ENCODE results near the gene NEO1. TPM values are rescaled to one million over a fixed set of nuclear protein-coding genes. Genes with fewer than 3 reads are reported as not detected.

NEO1 gene
- total and polyA plus RNA-seq, 9 of the 15 experiments (the other 6 are each of a cell fraction or from before 2014, with no cell fraction given): 0.08 to 1.7 (median 0.48) TPM

DNA sequence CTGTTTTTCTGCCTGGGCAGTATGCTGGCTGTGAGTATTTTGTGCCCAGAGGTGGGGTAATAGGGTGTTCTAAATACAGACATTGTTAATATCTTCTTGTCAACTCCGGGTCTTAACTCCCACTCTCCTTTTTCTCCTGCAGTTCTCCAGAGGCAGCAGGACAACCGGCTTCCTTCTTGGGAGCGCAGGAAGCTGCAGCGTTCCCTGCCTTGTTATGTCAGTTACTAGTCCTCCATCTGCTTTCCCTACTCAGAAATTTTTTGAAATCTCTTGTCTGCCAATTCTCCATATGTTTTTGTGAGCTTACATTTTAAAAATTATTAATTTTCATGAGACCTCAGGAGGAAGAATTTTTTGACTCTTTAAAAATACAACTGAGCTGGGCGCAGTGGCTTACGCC is 67.2 kb downstream of the NEO1 start:
- H3K36me3 ChIP-seq (ENCODE audit: control insufficient read depth, insufficient read depth, low read length): no peaks in the 10 kb centered on the region
- no peak overlapping the region for H2AFZ ChIP-seq (ENCODE audit: low read depth, low read length)
- H3K9me3 ChIP-seq (replicated peaks; ENCODE audit: control insufficient read depth, insufficient read depth, low read depth, low read length): no peaks in the 10 kb centered on the region
- H3K9ac ChIP-seq (ENCODE audit: insufficient read depth in 1 of 2, low read depth in 2 of 2, low read length in 2 of 2): no peak overlapping the region
- intact Hi-C loops (cut with micrococcal nuclease): no loop called here
- ChIA-PET CTCF (ENCODE audit: low intra/inter-chr PET ratio) (no interaction called here), POLR2A (interaction anchor here (0.6 kb wide), 1 partner anchor 112 kb away, joined by 3 read pairs; no protein-coding TSS in a partner anchor)
- ATAC-seq (no peak), FAIRE-seq (no peak), DNase-seq (ENCODE audit: extremely low read depth in 1 of 4, low spot score in 3 of 4) (no peak)
- no peaks in the 10 kb centered on the region for H3K4me1 ChIP-seq (replicated peaks in 1 of 2; ENCODE audit: control insufficient read depth in 2 of 2, insufficient read depth in 2 of 2, low read length in 2 of 2)
- H4K20me1 ChIP-seq (replicated peaks; ENCODE audit: control insufficient read depth, insufficient read depth, low read length): no peaks in the 10 kb centered on the region
- no peaks in the 10 kb centered on the region for H3K79me2 ChIP-seq (ENCODE audit: control insufficient read depth, insufficient read depth, low read length)
- no peak overlapping the region for H3K27ac ChIP-seq (ENCODE audit: extremely low read depth, low read depth, low read length)
- TF ChIP-seq ZNF408 (CRISPR knock-in tag; IDR thresholded peaks at IDR 0.05; ENCODE audit: low read depth): no peak
- TF ChIP-seq CTCF (IDR thresholded peaks at IDR 0.05 in 2 of 3, conservative IDR thresholded peaks at IDR 0.05 in 1 of 3; ENCODE audit: insufficient read depth in 2 of 3, low read depth in 1 of 3, low read length in 3 of 3): no peak
- TF ChIP-seq PPARD (CRISPR knock-in tag; IDR thresholded peaks at IDR 0.05): no peak
- no peak for TF ChIP-seq ATF1 (CRISPR knock-in tag; IDR thresholded peaks at IDR 0.05)
- TF ChIP-seq ATF1 (tag; IDR thresholded peaks at IDR 0.05): no peak
- TF ChIP-seq NFIC (IDR thresholded peaks at IDR 0.05): no peak
- H3K4me3 ChIP-seq: no peak overlapping the region
- no peak overlapping the region for H3K4me2 ChIP-seq (ENCODE audit: insufficient read depth, low read length)
- no peaks in the 10 kb centered on the region for H3K9me1 ChIP-seq (ENCODE audit: control insufficient read depth, insufficient read depth, low read length)
- no TSS peak for BruUV-seq (replicated peaks)
- no peaks in the 10 kb centered on the region for H3K27me3 ChIP-seq (ENCODE audit: control insufficient read depth in 2 of 2, insufficient read depth in 2 of 2, low read length in 2 of 2)
- 9% methylated on average over 6 of the region's 6 CpGs for WGBS (ENCODE audit: insufficient coverage, low coverage, missing lambda C conversion rate)
- in situ Hi-C loops (cut with MboI): no loop called here
